NT2/D1 (cell line): ENCODE measurements around the gene GSTM5.
"Not testable (repeated sequence)": the region's sequence is repeated elsewhere in the genome, so short reads cannot be mapped to it uniquely, and the experiment has no call there.

ENCODE experiments used
- SUZ12 ChIP-seq: IDR thresholded peaks from 2 replicates; pipeline ENCODE4 v1.6.1; 2011; ENCODE audit not compliant: insufficient read length, insufficient read depth; ENCODE audit errors: extremely low read depth
- YY1 ChIP-seq: IDR thresholded peaks from 2 replicates; pipeline ENCODE4 v1.6.1; 2011; ENCODE audit not compliant: insufficient read length, insufficient read depth
- ZNF274 ChIP-seq: IDR thresholded peaks from 2 replicates; pipeline ENCODE4 v1.6.1; 2011; ENCODE audit warnings: mild to moderate bottlenecking, low read depth, low read length

DNA sequence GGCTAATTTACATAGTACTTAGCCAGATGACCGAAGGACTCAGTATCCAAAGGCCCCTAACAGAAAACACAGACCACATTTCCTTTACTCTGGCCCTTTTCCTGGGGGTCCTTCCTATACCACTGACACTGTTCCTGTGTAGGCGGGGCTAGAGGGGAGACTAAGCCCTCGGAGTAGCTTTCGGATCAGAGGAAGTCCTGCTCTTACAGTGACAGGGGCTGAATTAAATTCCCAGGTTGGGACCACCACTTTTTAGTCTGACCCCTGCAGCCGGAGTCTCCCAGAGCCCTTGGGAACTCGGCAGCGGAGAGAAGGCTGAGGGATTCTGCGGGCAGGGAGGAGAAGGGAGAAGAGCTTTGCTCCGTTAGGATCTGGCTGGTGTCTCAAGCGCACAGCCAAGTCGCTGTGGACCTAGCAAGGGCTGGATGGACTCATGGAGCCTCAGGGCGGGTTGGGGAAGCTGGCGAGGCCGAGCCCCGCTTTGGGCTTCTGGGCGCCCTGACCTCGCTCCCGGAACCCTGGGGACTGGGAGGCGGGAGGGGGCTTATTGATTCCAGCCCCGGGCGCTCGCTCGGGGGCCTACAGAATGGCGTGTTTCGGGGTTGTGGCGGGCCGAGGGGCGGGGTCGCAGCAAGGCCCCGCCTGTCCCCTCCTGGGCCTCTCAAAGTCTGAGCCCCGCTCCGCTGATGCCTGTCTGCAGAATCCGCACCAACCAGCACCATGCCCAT is at the start of gene GSTM5:
- TF ChIP-seq YY1, ZNF274, SUZ12: not testable (repeated sequence)
